ENCODE data around the gene B4GALT1.

DNA sequence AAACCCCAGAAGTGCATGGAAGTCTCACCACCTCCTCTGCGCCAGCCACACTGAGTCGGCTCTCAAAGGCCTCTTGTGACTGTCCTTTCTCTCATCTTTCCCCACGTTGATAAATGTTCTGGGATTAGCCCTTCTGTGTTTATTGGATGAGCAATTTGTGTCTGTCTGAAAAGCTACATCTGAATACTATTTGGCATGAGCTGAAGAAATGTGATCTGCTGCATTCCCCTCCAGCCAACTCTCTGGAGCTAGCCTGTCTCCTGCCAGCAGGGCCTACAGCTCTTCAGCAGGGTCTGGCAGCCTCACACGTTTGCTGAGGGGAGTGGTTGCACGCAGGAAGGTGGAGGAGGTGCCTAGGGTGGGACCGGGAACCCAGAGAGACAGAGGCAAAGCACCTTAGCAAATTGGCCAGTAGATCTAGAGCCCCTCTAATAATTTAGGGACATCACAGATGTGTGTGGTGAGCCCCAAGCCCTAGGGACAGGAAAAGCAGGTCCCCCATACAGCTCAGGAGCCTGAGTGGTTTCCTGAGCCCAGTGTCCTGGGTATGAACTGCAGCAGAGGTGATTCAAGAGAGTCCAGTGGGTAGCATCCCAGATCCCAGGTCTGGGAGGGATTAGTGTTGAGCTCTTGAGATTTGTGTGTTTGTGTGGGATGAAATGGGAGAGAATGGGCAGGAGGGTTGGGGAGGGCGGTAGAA is 20.5 kb upstream of the B4GALT1 start:
- TF ChIP-seq, protein P1, sequence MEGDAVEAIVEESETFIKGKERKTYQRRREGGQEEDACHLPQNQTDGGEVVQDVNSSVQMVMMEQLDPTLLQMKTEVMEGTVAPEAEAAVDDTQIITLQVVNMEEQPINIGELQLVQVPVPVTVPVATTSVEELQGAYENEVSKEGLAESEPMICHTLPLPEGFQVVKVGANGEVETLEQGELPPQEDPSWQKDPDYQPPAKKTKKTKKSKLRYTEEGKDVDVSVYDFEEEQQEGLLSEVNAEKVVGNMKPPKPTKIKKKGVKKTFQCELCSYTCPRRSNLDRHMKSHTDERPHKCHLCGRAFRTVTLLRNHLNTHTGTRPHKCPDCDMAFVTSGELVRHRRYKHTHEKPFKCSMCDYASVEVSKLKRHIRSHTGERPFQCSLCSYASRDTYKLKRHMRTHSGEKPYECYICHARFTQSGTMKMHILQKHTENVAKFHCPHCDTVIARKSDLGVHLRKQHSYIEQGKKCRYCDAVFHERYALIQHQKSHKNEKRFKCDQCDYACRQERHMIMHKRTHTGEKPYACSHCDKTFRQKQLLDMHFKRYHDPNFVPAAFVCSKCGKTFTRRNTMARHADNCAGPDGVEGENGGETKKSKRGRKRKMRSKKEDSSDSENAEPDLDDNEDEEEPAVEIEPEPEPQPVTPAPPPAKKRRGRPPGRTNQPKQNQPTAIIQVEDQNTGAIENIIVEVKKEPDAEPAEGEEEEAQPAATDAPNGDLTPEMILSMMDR (IDR thresholded peaks at IDR 0.05): no peak
- TF ChIP-seq POLR2A (IDR thresholded peaks at IDR 0.05): no peak

Measured in thyroid gland (tissue), 4 donors.